EH (cell line): Measurements from ENCODE around the gene MYO1A.
"Not testable (repeated sequence)": the region's sequence is repeated elsewhere in the genome, so short reads cannot be mapped to it uniquely, and the experiment has no call there.

ENCODE experiments used
- DNase-seq: peaks from one replicate; pipeline ENCODE4 v3.0.0-alpha.2; 2015; ENCODE audit warnings: low read depth

MYO1A gene

GRCh38 chr12:57046947-57047890 lies 2.7 kb downstream of the MYO1A start:
- DNase-seq = no peak

- DNase-seq = peak; percentile 42
These were observed 3.7 kb downstream of the MYO1A start for GRCh38 chr12:57046086-57046791.

GRCh38 chr12:57044889-57045288 lies 5.0 kb downstream of the MYO1A start:
- DNase-seq = peak; percentile 44

- DNase-seq = peak; percentile 38
These were observed 5.5 kb downstream of the MYO1A start for GRCh38 chr12:57044468-57044867.

- no peak for DNase-seq
These were observed 7.2 kb downstream of the MYO1A start for GRCh38 chr12:57042695-57043094.

GRCh38 chr12:57040750-57041149 lies 9.2 kb downstream of the MYO1A start:
- no peak for DNase-seq

GRCh38 chr12:57040211-57040610 lies 9.7 kb downstream of the MYO1A start:
- DNase-seq = no peak

- no peak for DNase-seq
These were observed 10.7 kb downstream of the MYO1A start for GRCh38 chr12:57039016-57039798.

- no peak for DNase-seq
These were observed 12.7 kb downstream of the MYO1A start for GRCh38 chr12:57037264-57037663.

GRCh38 chr12:57033431-57033830 lies 16.5 kb downstream of the MYO1A start:
- no peak for DNase-seq

GRCh38 chr12:57031789-57032188 lies 18.1 kb downstream of the MYO1A start:
- no peak for DNase-seq

GRCh38 chr12:57031138-57031725 lies 18.7 kb downstream of the MYO1A start:
- no peak for DNase-seq

- DNase-seq = no peak
These were observed 20.5 kb downstream of the MYO1A start for GRCh38 chr12:57029457-57029856.

- DNase-seq = no peak
These were observed 22.1 kb downstream of the MYO1A start for GRCh38 chr12:57027805-57028153.

- DNase-seq = no peak
These were observed 22.7 kb downstream of the MYO1A start for GRCh38 chr12:57027011-57027804.

GRCh38 chr12:57025196-57025595 lies 24.7 kb downstream of the MYO1A start:
- no peak for DNase-seq

- DNase-seq = not testable (repeated sequence)
These were observed 27.6 kb downstream of the MYO1A start for GRCh38 chr12:57022324-57022723.

GRCh38 chr12:57019983-57020719 lies 29.8 kb downstream of the MYO1A start:
- no peak for DNase-seq

- no peak for DNase-seq
These were observed 31.0 kb downstream of the MYO1A start for GRCh38 chr12:57018906-57019305.

- DNase-seq = not testable (repeated sequence)
These were observed 31.6 kb downstream of the MYO1A start for GRCh38 chr12:57018353-57018752.

GRCh38 chr12:57016348-57016747 lies 33.6 kb downstream of the MYO1A start, which contains the start of gene TAC3:
TSS of gene TAC3 (minus strand) at chr12:57016529. CDS start at chr12:57015797, 732 bp downstream.
- no peak for DNase-seq
